Mesenchymal stem cell (in vitro differentiated cells and primary cell): ENCODE results near the gene TMEM183A.

Experiments used
- DNase-seq: peaks from one replicate; pipeline ENCODE4 v3.0.0-alpha.2; 2013
- H2AFZ ChIP-seq: one replicate; pipeline ENCODE4 v1.6.1; 2013; ENCODE audit warnings: low read depth, mild to moderate bottlenecking, control low read depth, inconsistent platforms, low read length, moderate library complexity
- H2AK5ac ChIP-seq: 2 replicates; pipeline ENCODE4 v1.6.1; 2013; ENCODE audit warnings: low read length, moderate library complexity, mild to moderate bottlenecking, inconsistent platforms; ENCODE audit not compliant: severe bottlenecking
- H2BK120ac ChIP-seq: one replicate; pipeline ENCODE4 v1.6.1; 2013; ENCODE audit warnings: low read depth, mild to moderate bottlenecking, inconsistent platforms, low read length, moderate library complexity
- H2BK12ac ChIP-seq, 2 experiments: one replicate each; pipeline ENCODE4 v1.6.1; 2013; ENCODE audit warnings: inconsistent platforms in 2 of 2, low read length in 2 of 2, mild to moderate bottlenecking in 2 of 2, moderate library complexity in 2 of 2, control low read depth in 1 of 2
- H2BK15ac ChIP-seq: one replicate; pipeline ENCODE4 v1.6.1; 2013; ENCODE audit warnings: mild to moderate bottlenecking, low read depth, inconsistent platforms; ENCODE audit not compliant: poor library complexity, severe bottlenecking
- H2BK5ac ChIP-seq: 2 replicates; pipeline ENCODE4 v1.6.1; 2013; ENCODE audit warnings: low read depth, mild to moderate bottlenecking, low read length, control low read depth, inconsistent platforms; ENCODE audit not compliant: poor library complexity, severe bottlenecking
- H3K14ac ChIP-seq, 2 experiments: one replicate each; pipeline ENCODE4 v1.6.1; 2013; ENCODE audit warnings: inconsistent platforms in 2 of 2, low read length in 2 of 2, control low read depth in 1 of 2, mild to moderate bottlenecking in 1 of 2, moderate library complexity in 1 of 2
- H3K18ac ChIP-seq, 2 experiments: one replicate each; pipeline ENCODE4 v1.6.1; 2013; ENCODE audit warnings: inconsistent platforms in 2 of 2, low read length in 2 of 2, control low read depth in 1 of 2, low read depth in 1 of 2, mild to moderate bottlenecking in 1 of 2
- H3K23ac ChIP-seq, 2 experiments: one replicate each; pipeline ENCODE4 v1.6.1; 2013; ENCODE audit warnings: inconsistent platforms in 2 of 2, low read length in 2 of 2, mild to moderate bottlenecking in 2 of 2, moderate library complexity in 2 of 2, control low read depth in 1 of 2
- H3K27ac ChIP-seq: 2 replicates; pipeline ENCODE4 v1.5.1; 2013; ENCODE audit warnings: mild to moderate bottlenecking, moderate library complexity, low read length, control low read depth, inconsistent platforms; ENCODE audit not compliant: poor library complexity, severe bottlenecking
- H3K27me3 ChIP-seq, 2 experiments: 2 replicates each; pipeline versions ENCODE4 v1.6.1 to v1.7.0; 2013; ENCODE audit warnings: low read length in 2 of 2, mild to moderate bottlenecking in 2 of 2, moderate library complexity in 2 of 2, control low read depth in 1 of 2, inconsistent platforms in 1 of 2; ENCODE audit not compliant: control insufficient read depth in 1 of 2, insufficient read depth in 1 of 2
- H3K36me3 ChIP-seq, 2 experiments: 2 replicates each; pipeline versions ENCODE4 v1.6.1 to v1.7.0; 2013; ENCODE audit warnings: low read length in 2 of 2, control low read depth in 1 of 2, inconsistent platforms in 1 of 2, low read depth in 1 of 2, mild to moderate bottlenecking in 1 of 2; ENCODE audit not compliant: insufficient read depth in 2 of 2, control insufficient read depth in 1 of 2
- H3K4ac ChIP-seq, 2 experiments: one replicate each; pipeline ENCODE4 v1.6.1; 2013; ENCODE audit warnings: inconsistent platforms in 2 of 2, low read length in 2 of 2, mild to moderate bottlenecking in 2 of 2, moderate library complexity in 2 of 2, control low read depth in 1 of 2, low read depth in 1 of 2
- H3K4me1 ChIP-seq: 2 replicates; pipeline ENCODE4 v1.6.1; 2013; ENCODE audit warnings: low read depth, low read length, control low read depth; ENCODE audit not compliant: control insufficient read depth, insufficient read depth
- H3K4me2 ChIP-seq: 2 replicates; pipeline ENCODE4 v1.6.1; 2013; ENCODE audit warnings: low read length, mild to moderate bottlenecking, inconsistent platforms; ENCODE audit not compliant: poor library complexity, severe bottlenecking
- H3K4me3 ChIP-seq, 2 experiments: 2 replicates each; pipeline versions ENCODE4 v1.5.1 to v1.7.0; 2013; ENCODE audit warnings: low read length in 2 of 2, mild to moderate bottlenecking in 2 of 2, control low read depth in 1 of 2, low read depth in 1 of 2; ENCODE audit not compliant: insufficient read depth in 1 of 2
- H3K79me1 ChIP-seq: replicated peaks from 2 replicates; pipeline ENCODE4 v1.6.1; 2013; ENCODE audit warnings: mild to moderate bottlenecking, control low read depth, low read length, inconsistent platforms; ENCODE audit not compliant: poor library complexity, severe bottlenecking
- H3K9ac ChIP-seq: 2 replicates; pipeline ENCODE4 v1.7.0; 2013; ENCODE audit warnings: mild to moderate bottlenecking, low read length, moderate library complexity
- H3K9me3 ChIP-seq: 2 replicates; pipeline ENCODE4 v1.7.0; 2013; ENCODE audit warnings: mild to moderate bottlenecking, low read length; ENCODE audit not compliant: control insufficient read depth
- H4K8ac ChIP-seq: one replicate; pipeline ENCODE4 v1.6.1; 2013; ENCODE audit warnings: inconsistent platforms, mild to moderate bottlenecking, low read length, moderate library complexity
- H4K91ac ChIP-seq: one replicate; pipeline ENCODE4 v1.6.1; 2013; ENCODE audit warnings: mild to moderate bottlenecking, low read length, inconsistent platforms
- WGBS: methylation state at CpG from one replicate; pipeline ENCODE4 v1.1.7; 2013; ENCODE audit warnings: mixed read lengths; 5-methylcytosine and 5-hydroxymethylcytosine counted together

Gene TMEM183A

DNA sequence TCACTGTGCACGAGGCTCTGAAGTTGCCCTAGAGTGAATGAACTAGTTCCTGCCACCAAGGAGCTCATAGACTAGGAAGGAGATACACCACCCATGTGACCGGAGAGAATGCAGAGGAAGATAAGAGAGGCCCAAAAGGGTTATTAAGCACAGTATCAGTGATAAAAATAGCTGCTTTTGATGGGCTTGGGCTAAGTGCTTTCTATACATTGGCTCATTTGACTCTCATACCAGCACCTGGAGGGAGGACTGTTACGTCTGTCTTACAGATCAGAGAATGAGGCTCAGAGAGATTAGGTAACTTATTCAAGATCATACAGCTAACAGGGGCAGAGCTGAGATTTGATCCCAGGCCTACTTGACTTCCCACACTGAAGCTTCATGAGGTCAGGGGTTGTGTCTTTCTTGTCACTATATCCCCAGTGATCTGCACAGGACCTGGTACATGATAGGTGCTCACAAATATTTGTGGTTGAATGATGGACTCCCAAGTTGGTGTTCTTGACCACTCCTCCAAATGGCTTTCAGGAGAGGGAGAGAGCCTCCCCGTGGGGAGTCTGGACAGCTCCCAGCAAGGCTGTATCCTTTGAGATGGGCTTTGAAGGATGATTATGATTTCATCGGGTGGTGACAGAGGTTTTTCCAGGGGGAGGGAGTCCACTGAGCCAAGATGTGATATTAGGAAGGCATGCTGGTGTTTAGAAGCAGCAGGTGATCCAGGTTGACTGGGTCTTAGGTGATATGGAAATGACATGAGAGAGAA is 33.5 kb downstream of the TMEM183A start:
- no peaks in the 10 kb centered on the region for H3K9me3 ChIP-seq
- H3K18ac ChIP-seq: no peak overlapping the region
- peaks cover 0 to 35% of the 10 kb centered on the region in 2 experiments for H3K36me3 ChIP-seq
- 71% methylated on average over 5 of the region's 5 CpGs for WGBS
- H2AK5ac ChIP-seq: no peak overlapping the region
- H3K4me3 ChIP-seq: no peak overlapping the region
- H3K4ac ChIP-seq: no peak overlapping the region
- peaks cover 6 to 55% of the 10 kb centered on the region in 2 experiments for H3K27me3 ChIP-seq
- no peaks in the 10 kb centered on the region for H3K79me1 ChIP-seq
- H3K4me1 ChIP-seq: peaks cover 19% of the 10 kb centered on the region
- H2BK12ac ChIP-seq: no peak overlapping the region
- H2BK120ac ChIP-seq: no peak overlapping the region
- H3K4me2 ChIP-seq: no peak overlapping the region
- H3K14ac ChIP-seq: peak overlapping the region in 1 of 2 experiments; percentile 21
- H3K27ac ChIP-seq: no peak overlapping the region
- H4K8ac ChIP-seq: no peak overlapping the region
- no peak for DNase-seq
- H3K9ac ChIP-seq: no peak overlapping the region
- H2BK15ac ChIP-seq: no peak overlapping the region
- H3K23ac ChIP-seq: no peak overlapping the region
- no peak overlapping the region for H2BK5ac ChIP-seq
- H2AFZ ChIP-seq: no peak overlapping the region
- no peak overlapping the region for H4K91ac ChIP-seq

DNA sequence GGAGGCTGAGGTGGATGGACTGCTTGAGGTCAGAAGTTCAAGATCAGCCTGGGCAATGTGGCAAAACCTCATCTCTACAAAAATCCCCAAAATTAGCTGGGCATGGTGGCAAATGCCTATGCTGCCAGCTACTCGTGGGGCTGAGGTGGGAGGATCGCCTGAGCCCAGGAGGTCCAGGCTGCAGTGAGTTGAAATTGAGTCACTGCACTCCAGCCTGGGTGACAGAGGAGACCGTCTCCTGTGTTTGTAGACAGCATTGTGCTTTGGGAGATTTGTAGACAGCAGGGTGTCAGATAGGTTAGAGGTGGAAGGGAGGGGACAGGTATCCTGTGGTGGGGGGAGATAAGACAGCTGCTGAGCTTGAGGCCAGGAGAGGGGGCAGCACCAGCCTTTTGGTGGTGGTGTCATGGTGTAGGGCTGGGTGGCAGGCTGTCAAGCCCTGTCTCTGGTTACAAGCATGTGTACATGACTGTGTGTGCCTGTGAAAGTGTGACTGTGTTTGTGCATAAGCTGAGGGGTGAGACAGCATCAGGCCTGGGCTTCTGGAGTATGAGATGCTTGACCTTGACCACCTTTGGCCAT is 34.3 kb downstream of the TMEM183A start:
- DNase-seq: no peak
- no peak overlapping the region for H3K4me2 ChIP-seq
- H2BK120ac ChIP-seq: no peak overlapping the region
- H2BK12ac ChIP-seq: no peak overlapping the region
- no peak overlapping the region for H3K23ac ChIP-seq
- H3K4me3 ChIP-seq: no peak overlapping the region
- H4K91ac ChIP-seq: peak overlapping the region; percentile 53
- no peak overlapping the region for H3K9ac ChIP-seq
- H3K4me1 ChIP-seq: peaks cover 16% of the 10 kb centered on the region
- peak overlapping the region in 1 of 2 experiments; percentile 37 for H3K14ac ChIP-seq
- no peak overlapping the region for H3K27ac ChIP-seq
- H3K27me3 ChIP-seq: peaks cover 6 to 49% of the 10 kb centered on the region in 2 experiments
- H2BK15ac ChIP-seq: no peak overlapping the region
- H2AK5ac ChIP-seq: no peak overlapping the region
- no peaks in the 10 kb centered on the region for H3K9me3 ChIP-seq
- H4K8ac ChIP-seq: no peak overlapping the region
- no peak overlapping the region for H3K18ac ChIP-seq
- H3K79me1 ChIP-seq: no peaks in the 10 kb centered on the region
- 62% methylated on average over 3 of the region's 3 CpGs for WGBS
- no peak overlapping the region for H2BK5ac ChIP-seq
- H2AFZ ChIP-seq: no peak overlapping the region
- H3K36me3 ChIP-seq: peaks cover 0 to 43% of the 10 kb centered on the region in 2 experiments
- no peak overlapping the region for H3K4ac ChIP-seq

DNA sequence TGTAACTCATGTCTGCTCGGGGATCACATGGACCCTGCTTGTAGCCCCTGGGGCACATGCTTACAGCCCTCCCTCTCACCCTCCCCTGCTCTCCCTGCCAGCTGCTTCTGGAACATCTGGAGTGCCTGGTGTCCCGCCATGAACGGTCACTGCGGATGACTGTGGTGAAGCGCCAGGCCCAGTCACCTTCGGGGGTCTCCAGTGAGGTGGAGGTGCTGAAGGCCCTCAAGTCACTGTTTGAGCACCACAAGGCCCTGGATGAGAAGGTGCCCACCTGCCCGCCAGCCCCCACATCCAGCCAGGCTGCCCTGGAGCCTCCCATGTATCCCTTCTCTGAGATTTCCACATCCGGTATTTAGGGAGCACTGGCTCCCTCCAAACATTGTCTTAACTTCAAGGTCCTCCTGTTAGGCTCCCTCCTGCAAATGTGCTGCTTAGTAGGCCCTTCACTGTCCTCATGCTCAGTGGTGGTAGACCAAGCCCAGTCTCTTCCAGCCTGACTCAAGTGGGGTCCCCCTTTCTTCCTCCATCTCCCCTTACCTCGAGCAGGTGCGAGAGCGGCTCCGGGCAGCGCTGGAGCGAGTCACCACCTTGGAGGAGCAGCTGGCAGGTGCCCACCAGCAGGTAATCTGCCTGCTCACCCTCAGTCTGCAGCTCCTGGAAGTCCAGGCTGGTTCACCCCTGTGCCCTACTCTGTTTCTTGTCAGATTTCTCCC is 36.8 kb downstream of the TMEM183A start:
- Histone ChIP-seq H3K4me2 (no peak overlapping the region), H3K27me3 (peaks cover 6 to 34% of the 10 kb centered on the region in 2 experiments), H3K18ac (no peak overlapping the region), H3K4ac (no peak overlapping the region), H2AFZ (no peak overlapping the region), H2BK5ac (no peak overlapping the region), H3K4me1 (peaks cover 3% of the 10 kb centered on the region), H4K8ac (no peak overlapping the region), H4K91ac (no peak overlapping the region), H3K14ac (no peak overlapping the region), H3K4me3 (no peak overlapping the region), H3K79me1 (no peaks in the 10 kb centered on the region), H2AK5ac (no peak overlapping the region), H3K27ac (no peak overlapping the region), H3K23ac (no peak overlapping the region), H3K9me3 (no peaks in the 10 kb centered on the region), H2BK120ac (no peak overlapping the region), H2BK12ac (no peak overlapping the region), H3K36me3 (peaks cover 0 to 49% of the 10 kb centered on the region in 2 experiments), H2BK15ac (no peak overlapping the region), H3K9ac (no peak overlapping the region)
- WGBS: 95% methylated on average over 14 of the region's 14 CpGs
- DNase-seq: no peak
